GM23338 (cell line): Measurements from ENCODE around the gene KIAA1671.
"Not testable (repeated sequence)": the region's sequence is repeated elsewhere in the genome, so short reads cannot be mapped to it uniquely, and the experiment has no call there.

ENCODE experiments used
- CREB1 ChIP-seq: fragments of 250-450 bp; sonication (Bioruptor Pico); IDR thresholded peaks from 2 replicates; pipeline ENCODE4 v1.5.0; 2020; ENCODE audit warnings: low read depth, mild to moderate bottlenecking, moderate library complexity
- EZH2 ChIP-seq: fragments of 200-600 bp; sonication (generic); IDR thresholded peaks from one replicate; pipeline ENCODE4 v1.8.0; 2017; ENCODE audit warnings: antibody characterized with exemption, mild to moderate bottlenecking, low read depth; ENCODE audit not compliant: unreplicated experiment
- EZH2phosphoT487 ChIP-seq: fragments of 200-600 bp; sonication (generic); IDR thresholded peaks from one replicate; pipeline ENCODE4 v1.8.1; 2018; ENCODE audit warnings: antibody characterized with exemption; ENCODE audit not compliant: unreplicated experiment
- POLR2AphosphoS5 ChIP-seq: IDR thresholded peaks from 2 replicates; pipeline ENCODE4 v1.6.1; 2016; ENCODE audit warnings: antibody characterized with exemption, low read depth
- TF ChIP-seq, protein P1 (sequence below), 2 experiments: fragments of 200-600 bp in 1 of 2; sonication (generic) in 1 of 2; conservative IDR thresholded peaks; 2 replicates each; pipeline versions ENCODE4 v1.5.1 to v1.6.1; 2016 to 2017; ENCODE audit warnings: antibody characterized with exemption in 2 of 2, low read depth in 2 of 2, mild to moderate bottlenecking in 2 of 2, moderate library complexity in 1 of 2
- TF ChIP-seq, protein P2 (sequence below): fragments of 250-450 bp; sonication (Bioruptor Pico); IDR thresholded peaks from 2 replicates; pipeline ENCODE4 v1.5.0; 2020; ENCODE audit warnings: mild to moderate bottlenecking, moderate library complexity

DNA sequence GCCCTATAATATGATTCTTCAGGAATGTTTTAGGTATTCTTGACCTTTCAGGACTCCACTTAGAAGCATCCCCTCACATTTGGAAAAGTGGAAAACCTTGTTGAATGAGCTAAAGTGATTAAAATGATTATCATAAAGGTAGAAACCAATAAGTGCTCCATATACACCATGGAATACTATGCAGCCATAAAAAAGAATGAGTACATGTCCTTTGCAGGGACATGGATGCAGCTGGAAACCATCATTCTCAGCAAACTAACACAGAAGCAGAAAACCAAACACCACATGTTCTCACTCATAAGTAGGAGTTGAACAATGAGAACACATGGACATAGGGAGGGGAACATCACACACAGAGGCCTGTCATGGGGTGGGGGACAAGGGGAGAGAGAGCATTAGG lies 281.2 kb downstream of the KIAA1671 start:
- TF ChIP-seq, protein P1, sequence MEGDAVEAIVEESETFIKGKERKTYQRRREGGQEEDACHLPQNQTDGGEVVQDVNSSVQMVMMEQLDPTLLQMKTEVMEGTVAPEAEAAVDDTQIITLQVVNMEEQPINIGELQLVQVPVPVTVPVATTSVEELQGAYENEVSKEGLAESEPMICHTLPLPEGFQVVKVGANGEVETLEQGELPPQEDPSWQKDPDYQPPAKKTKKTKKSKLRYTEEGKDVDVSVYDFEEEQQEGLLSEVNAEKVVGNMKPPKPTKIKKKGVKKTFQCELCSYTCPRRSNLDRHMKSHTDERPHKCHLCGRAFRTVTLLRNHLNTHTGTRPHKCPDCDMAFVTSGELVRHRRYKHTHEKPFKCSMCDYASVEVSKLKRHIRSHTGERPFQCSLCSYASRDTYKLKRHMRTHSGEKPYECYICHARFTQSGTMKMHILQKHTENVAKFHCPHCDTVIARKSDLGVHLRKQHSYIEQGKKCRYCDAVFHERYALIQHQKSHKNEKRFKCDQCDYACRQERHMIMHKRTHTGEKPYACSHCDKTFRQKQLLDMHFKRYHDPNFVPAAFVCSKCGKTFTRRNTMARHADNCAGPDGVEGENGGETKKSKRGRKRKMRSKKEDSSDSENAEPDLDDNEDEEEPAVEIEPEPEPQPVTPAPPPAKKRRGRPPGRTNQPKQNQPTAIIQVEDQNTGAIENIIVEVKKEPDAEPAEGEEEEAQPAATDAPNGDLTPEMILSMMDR (conservative IDR thresholded peaks at IDR 0.05; ENCODE audit: low read depth in 2 of 2) = not testable (repeated sequence)
- not testable (repeated sequence) for TF ChIP-seq POLR2AphosphoS5; EZH2phosphoT487; EZH2; CREB1 (CRISPR knock-in tag)
- TF ChIP-seq, protein P2, sequence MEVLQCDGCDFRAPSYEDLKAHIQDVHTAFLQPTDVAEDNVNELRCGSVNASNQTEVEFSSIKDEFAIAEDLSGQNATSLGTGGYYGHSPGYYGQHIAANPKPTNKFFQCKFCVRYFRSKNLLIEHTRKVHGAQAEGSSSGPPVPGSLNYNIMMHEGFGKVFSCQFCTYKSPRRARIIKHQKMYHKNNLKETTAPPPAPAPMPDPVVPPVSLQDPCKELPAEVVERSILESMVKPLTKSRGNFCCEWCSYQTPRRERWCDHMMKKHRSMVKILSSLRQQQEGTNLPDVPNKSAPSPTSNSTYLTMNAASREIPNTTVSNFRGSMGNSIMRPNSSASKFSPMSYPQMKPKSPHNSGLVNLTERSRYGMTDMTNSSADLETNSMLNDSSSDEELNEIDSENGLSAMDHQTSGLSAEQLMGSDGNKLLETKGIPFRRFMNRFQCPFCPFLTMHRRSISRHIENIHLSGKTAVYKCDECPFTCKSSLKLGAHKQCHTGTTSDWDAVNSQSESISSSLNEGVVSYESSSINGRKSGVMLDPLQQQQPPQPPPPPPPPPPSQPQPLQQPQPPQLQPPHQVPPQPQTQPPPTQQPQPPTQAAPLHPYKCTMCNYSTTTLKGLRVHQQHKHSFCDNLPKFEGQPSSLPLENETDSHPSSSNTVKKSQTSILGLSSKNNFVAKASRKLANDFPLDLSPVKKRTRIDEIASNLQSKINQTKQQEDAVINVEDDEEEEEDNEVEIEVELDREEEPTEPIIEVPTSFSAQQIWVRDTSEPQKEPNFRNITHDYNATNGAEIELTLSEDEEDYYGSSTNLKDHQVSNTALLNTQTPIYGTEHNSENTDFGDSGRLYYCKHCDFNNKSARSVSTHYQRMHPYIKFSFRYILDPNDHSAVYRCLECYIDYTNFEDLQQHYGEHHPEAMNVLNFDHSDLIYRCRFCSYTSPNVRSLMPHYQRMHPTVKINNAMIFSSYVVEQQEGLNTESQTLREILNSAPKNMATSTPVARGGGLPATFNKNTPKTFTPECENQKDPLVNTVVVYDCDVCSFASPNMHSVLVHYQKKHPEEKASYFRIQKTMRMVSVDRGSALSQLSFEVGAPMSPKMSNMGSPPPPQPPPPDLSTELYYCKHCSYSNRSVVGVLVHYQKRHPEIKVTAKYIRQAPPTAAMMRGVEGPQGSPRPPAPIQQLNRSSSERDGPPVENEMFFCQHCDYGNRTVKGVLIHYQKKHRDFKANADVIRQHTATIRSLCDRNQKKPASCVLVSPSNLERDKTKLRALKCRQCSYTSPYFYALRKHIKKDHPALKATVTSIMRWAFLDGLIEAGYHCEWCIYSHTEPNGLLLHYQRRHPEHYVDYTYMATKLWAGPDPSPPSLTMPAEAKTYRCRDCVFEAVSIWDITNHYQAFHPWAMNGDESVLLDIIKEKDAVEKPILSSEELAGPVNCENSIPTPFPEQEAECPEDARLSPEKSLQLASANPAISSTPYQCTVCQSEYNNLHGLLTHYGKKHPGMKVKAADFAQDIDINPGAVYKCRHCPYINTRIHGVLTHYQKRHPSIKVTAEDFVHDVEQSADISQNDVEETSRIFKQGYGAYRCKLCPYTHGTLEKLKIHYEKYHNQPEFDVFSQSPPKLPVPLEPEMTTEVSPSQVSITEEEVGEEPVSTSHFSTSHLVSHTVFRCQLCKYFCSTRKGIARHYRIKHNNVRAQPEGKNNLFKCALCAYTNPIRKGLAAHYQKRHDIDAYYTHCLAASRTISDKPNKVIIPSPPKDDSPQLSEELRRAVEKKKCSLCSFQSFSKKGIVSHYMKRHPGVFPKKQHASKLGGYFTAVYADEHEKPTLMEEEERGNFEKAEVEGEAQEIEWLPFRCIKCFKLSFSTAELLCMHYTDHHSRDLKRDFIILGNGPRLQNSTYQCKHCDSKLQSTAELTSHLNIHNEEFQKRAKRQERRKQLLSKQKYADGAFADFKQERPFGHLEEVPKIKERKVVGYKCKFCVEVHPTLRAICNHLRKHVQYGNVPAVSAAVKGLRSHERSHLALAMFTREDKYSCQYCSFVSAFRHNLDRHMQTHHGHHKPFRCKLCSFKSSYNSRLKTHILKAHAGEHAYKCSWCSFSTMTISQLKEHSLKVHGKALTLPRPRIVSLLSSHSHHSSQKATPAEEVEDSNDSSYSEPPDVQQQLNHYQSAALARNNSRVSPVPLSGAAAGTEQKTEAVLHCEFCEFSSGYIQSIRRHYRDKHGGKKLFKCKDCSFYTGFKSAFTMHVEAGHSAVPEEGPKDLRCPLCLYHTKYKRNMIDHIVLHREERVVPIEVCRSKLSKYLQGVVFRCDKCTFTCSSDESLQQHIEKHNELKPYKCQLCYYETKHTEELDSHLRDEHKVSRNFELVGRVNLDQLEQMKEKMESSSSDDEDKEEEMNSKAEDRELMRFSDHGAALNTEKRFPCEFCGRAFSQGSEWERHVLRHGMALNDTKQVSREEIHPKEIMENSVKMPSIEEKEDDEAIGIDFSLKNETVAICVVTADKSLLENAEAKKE (CRISPR knock-in tag) = not testable (repeated sequence)
